ENCODE data around the gene CLDN18.

CLDN18 gene

DNA sequence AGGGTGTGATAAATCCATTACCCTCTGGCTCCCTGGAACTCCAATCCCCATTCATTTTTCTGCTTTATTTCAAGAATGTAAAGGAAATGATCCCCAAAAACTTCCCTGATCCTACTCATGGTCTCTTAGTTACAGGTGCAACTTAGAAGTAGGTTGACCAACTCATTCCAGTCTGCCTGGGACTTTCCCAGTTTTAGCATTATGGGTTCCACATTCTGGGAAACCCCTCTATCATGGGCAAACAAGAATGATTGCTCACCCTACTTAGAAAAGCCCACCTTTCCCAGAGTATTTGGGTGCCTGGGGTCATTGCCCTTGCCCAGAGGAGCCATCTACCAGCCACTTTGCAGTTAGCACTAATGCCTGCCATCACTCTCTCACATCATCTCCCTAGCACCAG is 15.6 kb downstream of the CLDN18 start:
- no peak for DNase-seq (ENCODE audit: low read depth, low spot score)

DNA sequence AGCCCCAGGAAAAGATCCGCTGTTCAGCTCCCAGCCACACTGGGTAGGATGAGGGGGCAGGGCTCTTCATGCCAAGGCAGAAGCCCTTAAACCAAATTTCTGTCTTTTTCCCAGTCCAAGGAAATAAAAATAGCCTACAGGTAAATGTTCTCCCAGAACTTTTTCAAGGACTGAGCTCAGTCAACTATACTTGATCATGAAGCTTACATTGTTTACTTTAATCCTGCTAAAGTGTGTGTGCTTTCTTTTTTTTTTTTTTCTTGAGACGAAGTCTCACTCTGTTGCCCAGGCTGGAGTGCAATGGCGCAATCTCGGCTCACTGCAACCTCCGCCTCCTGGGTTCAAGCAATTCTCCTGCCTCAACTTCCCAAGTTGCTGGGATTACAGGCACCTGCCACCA is 17.9 kb downstream of the CLDN18 start:
- DNase-seq (ENCODE audit: low read depth, low spot score) = no peak

DNA sequence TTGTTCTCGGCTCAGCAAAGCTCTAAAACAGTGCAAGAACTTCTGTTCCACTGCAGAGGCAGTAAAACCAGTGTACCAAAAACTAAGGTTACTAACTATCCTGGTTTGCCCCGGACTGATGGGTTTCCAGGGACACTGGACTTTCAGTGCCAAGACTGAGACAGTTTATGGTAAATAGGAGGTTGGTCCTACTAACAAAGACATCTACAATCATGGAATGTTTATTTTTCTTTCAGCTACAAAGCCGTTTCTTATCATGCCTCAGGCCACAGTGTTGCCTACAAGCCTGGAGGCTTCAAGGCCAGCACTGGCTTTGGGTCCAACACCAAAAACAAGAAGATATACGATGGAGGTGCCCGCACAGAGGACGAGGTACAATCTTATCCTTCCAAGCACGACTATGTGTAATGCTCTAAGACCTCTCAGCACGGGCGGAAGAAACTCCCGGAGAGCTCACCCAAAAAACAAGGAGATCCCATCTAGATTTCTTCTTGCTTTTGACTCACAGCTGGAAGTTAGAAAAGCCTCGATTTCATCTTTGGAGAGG is 20.8 kb downstream of the CLDN18 start:
- DNase-seq (ENCODE audit: low read depth, low spot score) = no peak

DNA sequence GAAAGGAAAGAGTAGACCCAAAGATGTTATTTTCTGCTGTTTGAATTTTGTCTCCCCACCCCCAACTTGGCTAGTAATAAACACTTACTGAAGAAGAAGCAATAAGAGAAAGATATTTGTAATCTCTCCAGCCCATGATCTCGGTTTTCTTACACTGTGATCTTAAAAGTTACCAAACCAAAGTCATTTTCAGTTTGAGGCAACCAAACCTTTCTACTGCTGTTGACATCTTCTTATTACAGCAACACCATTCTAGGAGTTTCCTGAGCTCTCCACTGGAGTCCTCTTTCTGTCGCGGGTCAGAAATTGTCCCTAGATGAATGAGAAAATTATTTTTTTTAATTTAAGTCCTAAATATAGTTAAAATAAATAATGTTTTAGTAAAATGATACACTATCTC is 21.6 kb downstream of the CLDN18 start:
- DNase-seq (ENCODE audit: low read depth, low spot score) = no peak

DNA sequence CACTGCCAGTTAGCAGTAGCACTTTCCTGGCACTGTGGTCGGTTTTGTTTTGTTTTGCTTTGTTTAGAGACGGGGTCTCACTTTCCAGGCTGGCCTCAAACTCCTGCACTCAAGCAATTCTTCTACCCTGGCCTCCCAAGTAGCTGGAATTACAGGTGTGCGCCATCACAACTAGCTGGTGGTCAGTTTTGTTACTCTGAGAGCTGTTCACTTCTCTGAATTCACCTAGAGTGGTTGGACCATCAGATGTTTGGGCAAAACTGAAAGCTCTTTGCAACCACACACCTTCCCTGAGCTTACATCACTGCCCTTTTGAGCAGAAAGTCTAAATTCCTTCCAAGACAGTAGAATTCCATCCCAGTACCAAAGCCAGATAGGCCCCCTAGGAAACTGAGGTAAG is 22.6 kb downstream of the CLDN18 start:
- DNase-seq (ENCODE audit: low read depth, low spot score) = no peak

DNA sequence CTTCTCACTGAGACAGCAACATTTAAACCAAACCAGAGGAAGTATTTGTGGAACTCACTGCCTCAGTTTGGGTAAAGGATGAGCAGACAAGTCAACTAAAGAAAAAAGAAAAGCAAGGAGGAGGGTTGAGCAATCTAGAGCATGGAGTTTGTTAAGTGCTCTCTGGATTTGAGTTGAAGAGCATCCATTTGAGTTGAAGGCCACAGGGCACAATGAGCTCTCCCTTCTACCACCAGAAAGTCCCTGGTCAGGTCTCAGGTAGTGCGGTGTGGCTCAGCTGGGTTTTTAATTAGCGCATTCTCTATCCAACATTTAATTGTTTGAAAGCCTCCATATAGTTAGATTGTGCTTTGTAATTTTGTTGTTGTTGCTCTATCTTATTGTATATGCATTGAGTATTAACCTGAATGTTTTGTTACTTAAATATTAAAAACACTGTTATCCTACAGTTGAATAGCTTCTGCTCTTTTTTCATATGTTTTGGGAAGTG is 23.3 kb downstream of the CLDN18 start:
- DNase-seq (ENCODE audit: low read depth, low spot score) = no peak

DNA sequence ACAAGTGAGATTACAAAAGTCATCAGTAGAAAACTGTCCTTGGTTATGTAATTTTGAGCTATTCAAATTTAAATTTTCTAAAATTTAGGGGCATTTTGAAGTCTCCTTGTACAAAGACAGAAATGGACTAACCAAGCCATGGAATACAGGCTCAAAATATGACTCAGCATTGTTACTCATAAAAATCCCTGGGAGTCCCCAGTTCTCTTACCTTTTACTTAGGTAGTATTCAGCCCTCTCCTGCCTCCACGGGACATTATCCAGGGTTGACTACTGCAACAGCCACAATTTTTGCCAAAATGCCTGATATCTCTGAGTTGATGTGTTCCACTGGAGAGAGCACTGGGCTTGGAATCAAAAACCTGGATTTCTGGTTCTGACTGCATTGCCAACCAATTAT is 25.0 kb downstream of the CLDN18 start:
- DNase-seq (ENCODE audit: low read depth, low spot score) = no peak

DNA sequence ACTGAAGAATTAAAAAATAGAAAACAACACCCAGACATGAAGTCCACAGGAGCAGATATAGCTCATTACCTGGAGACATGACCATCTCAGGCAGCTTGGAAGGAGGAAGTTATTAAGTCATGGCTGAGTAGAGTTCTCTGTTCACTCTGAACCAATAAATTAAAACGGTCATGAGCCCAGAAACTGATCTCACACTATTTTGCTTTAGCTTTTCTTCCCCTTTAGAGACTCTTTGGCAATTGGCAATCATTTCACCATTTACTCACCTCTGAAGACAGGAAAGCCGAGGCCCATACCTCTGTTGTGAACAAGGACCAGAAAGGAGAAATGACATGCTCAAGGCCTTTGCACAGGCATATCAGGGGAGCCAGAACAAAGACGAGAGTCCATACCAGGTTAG is 26.6 kb downstream of the CLDN18 start:
- no peak for DNase-seq (ENCODE audit: low read depth, low spot score)

DNA sequence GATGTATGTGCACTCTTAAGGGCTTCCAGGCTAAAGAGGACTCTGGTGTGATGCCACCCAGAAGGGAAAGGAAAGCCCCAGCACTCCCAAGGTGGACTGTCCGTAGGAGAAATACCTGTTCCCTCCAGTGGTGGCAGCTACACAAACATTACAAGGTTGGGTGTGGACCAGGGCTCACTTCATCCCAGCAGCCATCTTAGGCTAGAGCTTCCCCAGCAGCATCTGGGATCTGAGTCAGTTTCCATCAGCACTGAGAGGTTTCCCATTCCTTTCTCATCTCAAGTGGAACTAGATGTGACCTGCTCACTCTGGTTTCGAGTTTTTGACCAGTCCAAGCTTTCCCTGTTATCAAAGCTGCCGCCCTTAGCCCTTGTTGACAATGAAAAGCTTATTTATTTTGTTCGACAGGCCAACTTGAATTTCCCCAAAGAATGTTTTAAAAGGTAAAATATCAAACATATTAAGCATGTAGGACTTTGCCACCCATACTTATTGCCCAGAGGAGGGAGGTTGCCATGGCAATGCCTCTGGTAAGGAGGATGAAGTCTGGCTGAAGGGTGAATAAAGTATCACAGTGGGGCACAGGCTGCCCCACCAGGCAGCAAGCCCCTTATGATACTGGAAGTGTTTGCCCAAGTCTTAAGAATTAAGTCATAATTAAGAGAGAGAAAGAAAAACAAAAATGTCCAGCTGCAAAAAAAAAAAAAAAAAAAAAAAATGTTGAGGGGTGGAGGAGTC is 28.9 kb downstream of the CLDN18 start:
- no peak for DNase-seq (ENCODE audit: low read depth, low spot score)

DNA sequence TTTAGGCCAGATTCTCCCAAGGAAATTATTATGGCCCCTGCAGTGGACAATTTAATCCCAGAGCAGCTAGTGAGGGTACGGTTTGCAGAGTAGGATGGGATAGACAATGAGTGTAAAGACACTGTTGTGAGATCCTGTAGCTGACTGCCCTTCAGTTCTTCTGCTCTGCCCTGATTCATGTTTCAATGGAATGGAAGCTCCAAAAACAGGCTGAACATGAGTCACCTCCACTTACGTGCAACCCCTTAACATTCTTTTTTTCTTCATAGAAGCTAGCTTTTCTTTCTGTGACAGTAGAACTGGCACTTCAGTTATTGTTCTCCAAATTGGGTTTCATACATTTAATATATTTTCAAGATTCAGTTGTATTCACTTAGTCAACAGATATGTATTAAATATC is 32.1 kb downstream of the CLDN18 start:
- DNase-seq (ENCODE audit: low read depth, low spot score) = no peak

DNA sequence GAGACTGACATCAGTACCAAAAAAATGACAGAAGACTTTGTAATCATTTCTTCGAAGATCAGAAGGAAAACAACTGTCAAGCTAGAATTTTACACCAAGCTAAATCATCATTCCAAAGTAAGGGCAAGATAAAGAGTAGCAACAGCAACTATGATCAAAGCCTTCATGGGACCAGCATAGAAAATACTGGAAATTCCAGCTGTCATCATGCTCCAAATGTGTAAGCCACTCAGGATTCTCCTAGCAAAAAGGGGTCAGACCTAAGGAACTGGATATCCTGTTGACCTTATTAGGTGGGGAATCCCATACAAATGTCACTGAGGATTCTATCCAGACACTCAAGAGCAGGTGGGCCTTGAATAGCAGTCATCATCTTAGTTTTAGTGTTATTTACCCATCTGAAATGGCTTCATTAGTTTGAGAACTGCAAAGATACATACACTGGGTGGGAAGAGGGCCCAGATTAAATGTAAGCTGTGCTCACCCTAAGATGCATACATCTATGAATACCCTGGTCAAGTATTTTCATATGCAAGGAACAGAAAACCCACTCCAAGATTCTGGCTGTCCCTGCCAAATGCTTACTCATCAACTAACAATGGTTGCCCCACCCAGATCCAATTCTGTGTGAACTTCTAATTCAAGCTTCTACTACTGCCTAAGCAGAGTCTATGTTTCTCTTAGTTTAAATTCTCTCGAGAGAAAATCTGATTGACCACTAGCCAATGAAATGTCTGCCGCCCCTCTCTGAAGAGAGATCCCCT is 33.5 kb downstream of the CLDN18 start:
- DNase-seq (ENCODE audit: low read depth, low spot score) = no peak

DNA sequence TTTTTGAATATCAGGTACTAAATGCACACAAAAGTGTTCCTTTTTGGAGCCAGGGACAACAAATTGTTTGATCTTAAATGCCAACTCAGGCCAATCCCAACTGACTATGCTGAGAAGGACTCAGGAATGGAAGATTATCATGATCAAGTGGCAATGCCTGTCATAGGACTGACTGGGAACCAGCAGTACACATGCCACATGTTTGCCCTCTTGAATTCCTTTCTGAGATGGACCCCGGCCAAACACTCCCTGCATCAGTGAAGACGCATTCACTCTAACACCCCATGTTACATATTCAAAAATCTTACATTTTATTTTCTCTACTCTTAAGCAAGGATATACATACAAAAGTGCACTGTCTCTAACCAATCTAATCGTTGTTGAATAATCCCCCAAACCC is 36.1 kb downstream of the CLDN18 start:
- DNase-seq (ENCODE audit: low read depth, low spot score) = no peak

DNA sequence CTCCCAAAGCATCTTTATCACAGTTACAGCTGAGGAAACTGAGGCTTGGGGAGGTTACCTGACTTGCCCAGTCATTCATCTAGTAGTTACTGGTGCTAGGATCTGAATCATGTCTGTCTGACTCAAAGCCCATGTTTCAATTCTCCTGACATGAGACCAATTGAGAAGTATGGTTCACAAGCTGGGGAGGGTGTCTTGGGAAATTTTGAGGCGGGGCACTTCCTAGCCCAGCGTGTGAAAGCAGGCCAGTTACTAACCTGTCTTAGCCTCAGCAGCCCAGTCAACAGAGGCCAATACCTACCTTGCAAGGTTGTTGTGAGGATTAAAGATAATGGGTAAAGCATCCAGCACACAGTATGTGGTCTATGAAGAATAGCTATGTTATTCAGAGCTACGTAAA is 37.0 kb downstream of the CLDN18 start:
- no peak for DNase-seq (ENCODE audit: low read depth, low spot score)

DNA sequence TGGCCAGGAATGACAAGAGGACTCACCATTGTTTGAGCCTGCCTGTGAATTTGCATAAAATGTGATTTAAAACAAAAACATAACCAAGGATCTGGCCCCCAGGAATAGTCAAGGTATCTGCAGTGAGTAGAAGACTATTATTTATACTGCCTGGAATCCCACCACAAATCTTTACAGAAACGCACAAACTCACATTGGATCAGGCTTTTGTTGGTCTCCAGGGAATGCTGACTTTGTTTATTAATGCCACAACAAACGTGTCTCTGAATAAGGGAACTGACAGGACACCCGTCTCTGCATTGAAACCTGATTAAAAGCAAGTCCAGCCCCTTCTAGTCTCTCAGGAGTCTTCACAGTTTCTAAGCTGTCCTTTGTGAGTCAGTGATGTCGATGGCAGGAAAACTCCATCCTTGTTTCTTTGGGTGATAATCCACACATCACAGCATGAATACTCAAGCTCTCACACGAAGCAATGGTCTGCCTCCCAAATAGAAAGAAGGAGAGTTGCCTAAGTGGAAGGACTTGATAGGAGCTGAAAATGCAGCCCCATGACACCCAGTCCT is 37.7 kb downstream of the CLDN18 start:
- no peak for DNase-seq (ENCODE audit: low read depth, low spot score)

DNA sequence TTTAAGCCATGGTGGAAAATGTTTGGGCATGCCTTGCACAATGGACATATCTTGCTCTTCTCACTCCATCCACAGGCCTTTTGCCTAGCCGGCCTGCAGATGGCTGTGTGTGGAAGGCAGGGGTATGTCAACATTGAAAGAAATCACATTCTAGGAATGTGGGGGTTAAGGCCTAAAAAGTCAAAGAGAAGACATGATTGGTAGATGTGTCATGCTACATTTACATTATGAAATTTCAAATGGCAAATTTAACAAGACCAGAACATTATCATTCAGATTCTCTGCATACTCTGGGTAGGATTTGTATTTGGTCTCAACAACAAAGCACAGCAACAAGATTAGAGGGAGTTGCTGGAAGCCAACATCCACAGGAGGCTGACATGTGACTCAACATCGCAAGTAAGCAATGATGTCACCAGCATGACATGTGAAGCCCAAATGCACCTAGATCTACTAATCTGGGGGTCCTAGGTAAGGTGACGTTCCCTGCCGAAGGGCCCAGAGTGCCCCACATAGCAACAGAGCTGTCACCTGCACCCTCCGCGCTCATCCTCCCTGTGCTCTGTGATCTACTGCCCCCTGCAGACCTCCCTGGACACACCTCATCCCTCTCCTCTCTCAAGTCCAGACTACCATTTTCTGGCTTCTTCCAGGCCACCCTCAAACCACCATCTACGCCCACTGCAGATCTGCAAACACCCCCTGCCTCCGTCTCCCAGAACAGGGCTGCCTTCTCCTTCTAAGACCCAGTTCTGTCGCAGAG is 39.4 kb downstream of the CLDN18 start:
- DNase-seq (ENCODE audit: low read depth, low spot score) = no peak

DNA sequence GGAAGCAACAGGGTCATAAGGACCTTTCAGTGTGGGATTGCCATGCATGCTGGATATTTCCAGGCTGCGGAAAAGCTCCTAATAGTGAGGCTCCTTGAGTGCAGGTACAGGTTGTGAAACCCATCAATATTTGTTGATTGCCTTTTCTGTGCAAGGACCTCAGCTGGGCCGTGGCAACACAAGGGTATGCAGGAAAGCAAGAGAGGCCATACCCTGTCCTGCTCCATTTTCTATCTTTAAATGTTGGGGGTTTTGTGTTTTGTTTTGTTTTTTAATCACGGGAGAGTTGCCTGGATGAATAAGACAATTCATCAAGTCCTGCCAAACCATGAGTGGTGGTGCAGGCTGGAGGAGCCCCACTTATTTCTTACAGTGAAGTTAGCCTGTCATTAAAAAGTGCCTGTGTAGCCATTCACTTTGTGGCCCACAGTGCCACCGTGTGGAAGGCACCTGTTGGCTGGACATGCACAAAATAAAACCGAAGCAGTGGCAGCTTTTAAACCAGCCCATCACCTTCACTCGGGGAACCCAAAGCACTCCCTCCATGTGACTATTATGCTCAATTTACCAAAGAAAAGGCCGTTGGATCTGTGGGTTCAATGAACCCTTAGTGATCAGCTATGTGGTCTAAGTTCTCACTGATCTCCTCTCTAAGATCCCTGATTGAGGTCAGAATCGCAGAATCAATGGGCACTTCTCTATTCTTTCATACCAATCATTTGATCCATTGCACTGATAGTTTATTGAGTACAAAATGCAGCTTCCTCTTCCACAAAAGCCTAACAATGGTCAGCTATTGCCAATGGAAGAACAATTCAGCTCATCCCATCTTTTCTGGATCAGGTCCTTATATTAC is 42.2 kb downstream of the CLDN18 start:
- DNase-seq (ENCODE audit: low read depth, low spot score) = no peak

DNA sequence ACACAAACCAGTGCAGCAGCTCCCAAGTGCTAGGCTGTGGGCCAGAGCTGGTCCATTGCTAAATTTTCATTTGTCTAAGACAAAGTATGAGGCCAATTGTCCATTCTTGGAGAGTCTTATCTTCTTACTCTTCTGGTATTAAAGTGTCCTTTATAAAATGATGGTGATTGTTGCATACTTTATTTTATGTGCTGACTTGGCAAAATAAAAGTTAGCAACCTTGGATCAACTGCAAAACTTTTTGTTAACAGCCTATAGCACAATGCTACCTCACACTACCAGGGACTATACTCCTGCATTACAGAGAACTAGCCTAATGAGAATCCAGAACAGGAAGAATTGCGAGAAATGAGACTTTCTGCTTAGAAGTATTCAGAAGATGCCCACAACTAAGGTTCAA is 44.1 kb downstream of the CLDN18 start:
- DNase-seq (ENCODE audit: low read depth, low spot score) = no peak

DNA sequence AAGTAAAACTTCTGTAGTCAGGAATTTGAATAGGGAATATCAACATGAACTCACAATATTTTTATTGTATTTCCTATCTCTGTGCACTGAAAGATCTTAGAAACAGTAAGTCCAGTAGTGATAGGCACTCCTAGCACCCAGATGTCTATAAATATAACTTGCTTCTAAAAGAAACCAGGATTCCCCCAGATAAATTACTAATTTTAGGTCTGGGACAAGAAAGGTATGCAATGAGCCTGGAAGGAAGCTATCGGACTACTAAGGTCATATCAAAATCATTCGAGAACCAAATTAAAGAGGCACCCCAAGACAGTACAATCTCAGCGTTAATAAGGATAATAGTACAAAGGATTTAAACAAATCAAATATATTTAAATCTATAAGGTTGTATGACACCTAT is 47.4 kb downstream of the CLDN18 start:
- DNase-seq (ENCODE audit: low read depth, low spot score) = no peak

DNA sequence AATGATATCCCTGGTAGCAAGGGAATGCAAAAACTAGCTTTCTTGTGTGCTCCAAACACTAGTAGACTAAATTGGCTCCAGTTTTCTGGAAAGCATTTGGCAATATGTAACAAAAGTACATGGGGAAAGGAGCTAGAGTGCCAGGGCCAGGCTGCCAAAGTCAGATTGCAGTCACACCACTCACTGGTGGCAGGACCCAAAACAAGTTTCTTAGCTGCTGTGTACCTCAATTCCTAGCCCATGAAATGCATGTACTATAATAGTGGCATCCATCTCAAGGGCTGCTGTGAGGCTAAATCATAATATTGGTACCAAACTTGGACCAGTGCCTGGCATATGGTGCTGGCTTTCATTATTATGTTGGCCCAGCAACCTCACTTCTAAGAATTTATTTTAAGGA is 49.3 kb downstream of the CLDN18 start:
- DNase-seq (ENCODE audit: low read depth, low spot score) = no peak

DNA sequence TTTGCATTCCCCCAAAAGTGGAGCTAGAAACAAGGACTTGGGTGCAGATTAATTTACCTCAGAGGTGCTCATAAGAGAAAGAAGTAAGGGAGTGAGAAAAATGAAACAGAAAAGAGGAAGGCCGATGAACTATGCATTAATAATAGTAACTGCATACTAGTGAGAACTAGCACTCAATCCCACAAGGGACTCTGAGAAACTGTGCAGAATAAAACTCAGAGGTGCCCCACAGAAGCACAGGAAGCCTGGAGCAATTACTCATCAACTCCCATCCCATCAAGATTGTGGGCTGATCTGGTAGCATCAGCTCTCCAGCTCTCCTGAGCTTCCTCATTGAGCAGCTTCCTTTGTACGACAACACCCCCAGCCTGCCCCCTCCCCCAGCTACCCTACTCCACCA is 50.8 kb downstream of the CLDN18 start:
- DNase-seq (ENCODE audit: low read depth, low spot score) = no peak

DNA sequence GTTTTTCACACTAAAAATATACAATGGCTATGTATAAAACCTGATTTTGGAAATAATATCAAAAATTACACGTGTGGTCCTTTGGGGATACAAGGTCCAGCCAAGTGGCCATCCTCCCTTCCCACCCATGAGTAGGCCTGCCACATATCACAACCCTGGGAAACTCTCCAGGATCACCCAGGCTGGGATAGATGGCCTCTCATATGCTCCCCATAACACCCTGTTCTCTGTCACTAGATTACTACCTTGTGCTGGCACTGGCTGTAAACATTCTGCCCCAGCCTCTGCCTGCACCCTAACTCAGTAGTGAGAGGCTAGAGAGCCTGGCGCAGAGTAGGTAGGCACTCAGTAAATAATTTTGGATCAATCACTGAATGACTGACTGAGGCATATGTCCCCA is 52.1 kb downstream of the CLDN18 start:
- no peak for DNase-seq (ENCODE audit: low read depth, low spot score)

Measured in iPS DF 19.7 (cell line).